HEK293T (cell line): Measurements from ENCODE around the gene SLC1A5.
"Not testable (repeated sequence)": the region's sequence is repeated elsewhere in the genome, so short reads cannot be mapped to it uniquely, and the experiment has no call there.

Experiments used
- CTCF ChIA-PET: fragments of 350-600 bp; formaldehyde crosslinking; extraction: SDS; loops from one replicate; lab custom pipeline; 2021; ENCODE audit warnings: antibody characterized with exemption, inconsistent platforms; lab: Yijun Ruan, JAX
- POLR2A ChIA-PET: fragments of 350-600 bp; formaldehyde crosslinking; extraction: SDS; loops from one replicate; lab custom pipeline; 2020; ENCODE audit warnings: antibody characterized with exemption, inconsistent platforms; lab: Yijun Ruan, JAX
- DNase-seq: peaks from one replicate; pipeline ENCODE4 v3.0.0; 2012; ENCODE audit warnings: mixed read lengths; ENCODE audit errors: extremely low spot score
- ARNT ChIP-seq: fragments of 450-650 bp; IDR thresholded peaks from 2 replicates; pipeline ENCODE4 v1.6.1; 2017; ENCODE audit warnings: mild to moderate bottlenecking
- BHLHE40 ChIP-seq: fragments of 450-650 bp; IDR thresholded peaks from 2 replicates; pipeline ENCODE4 v1.6.1; 2016; ENCODE audit warnings: mild to moderate bottlenecking, moderate library complexity, borderline replicate concordance
- CTBP1 ChIP-seq: fragments of 450-650 bp; IDR thresholded peaks from 2 replicates; pipeline ENCODE4 v1.6.1; 2016; ENCODE audit warnings: borderline replicate concordance
- ELF4 ChIP-seq: fragments of 450-650 bp; IDR thresholded peaks from 2 replicates; pipeline ENCODE4 v1.6.1; 2017; ENCODE audit warnings: antibody characterized with exemption
- FOXA1 ChIP-seq: fragments of 450-650 bp; IDR thresholded peaks from 2 replicates; pipeline ENCODE4 v1.6.1; 2016; ENCODE audit warnings: mild to moderate bottlenecking
- FOXK2 ChIP-seq: fragments of 450-650 bp; IDR thresholded peaks from 2 replicates; pipeline ENCODE4 v1.6.1; 2016; ENCODE audit warnings: mild to moderate bottlenecking
- FOXM1 ChIP-seq: fragments of 450-650 bp; IDR thresholded peaks from 2 replicates; pipeline ENCODE4 v1.6.1; 2017; ENCODE audit warnings: mild to moderate bottlenecking, borderline replicate concordance
- HDGF ChIP-seq: fragments of 450-650 bp; IDR thresholded peaks from 2 replicates; pipeline ENCODE4 v1.6.1; 2017; ENCODE audit warnings: antibody characterized with exemption, borderline replicate concordance
- L3MBTL2 ChIP-seq: fragments of 450-650 bp; conservative IDR thresholded peaks from 2 replicates; pipeline ENCODE4 v1.6.1; 2016; ENCODE audit warnings: mild to moderate bottlenecking
- LEF1 ChIP-seq: fragments of 450-650 bp; IDR thresholded peaks from 2 replicates; pipeline ENCODE4 v1.6.1; 2017; ENCODE audit warnings: mild to moderate bottlenecking, borderline replicate concordance
- NFRKB ChIP-seq: fragments of 450-650 bp; IDR thresholded peaks from 2 replicates; pipeline ENCODE4 v1.6.1; 2016; ENCODE audit warnings: mild to moderate bottlenecking, moderate library complexity
- SP1 ChIP-seq: fragments of 450-650 bp; IDR thresholded peaks from 2 replicates; pipeline ENCODE4 v1.6.1; 2017
- SUZ12 ChIP-seq: fragments of 450-650 bp; IDR thresholded peaks from 2 replicates; pipeline ENCODE4 v1.6.1; 2016; ENCODE audit warnings: mild to moderate bottlenecking
- TARDBP ChIP-seq: fragments of 450-650 bp; IDR thresholded peaks from 2 replicates; pipeline ENCODE4 v1.6.1; 2016
- ZNF384 ChIP-seq: fragments of 450-650 bp; IDR thresholded peaks from 2 replicates; pipeline ENCODE4 v1.6.1; 2016
- TF ChIP-seq, protein P1 (sequence below): fragments of 450-650 bp; IDR thresholded peaks from 2 replicates; pipeline ENCODE4 v1.6.1; 2016

Gene SLC1A5

DNA sequence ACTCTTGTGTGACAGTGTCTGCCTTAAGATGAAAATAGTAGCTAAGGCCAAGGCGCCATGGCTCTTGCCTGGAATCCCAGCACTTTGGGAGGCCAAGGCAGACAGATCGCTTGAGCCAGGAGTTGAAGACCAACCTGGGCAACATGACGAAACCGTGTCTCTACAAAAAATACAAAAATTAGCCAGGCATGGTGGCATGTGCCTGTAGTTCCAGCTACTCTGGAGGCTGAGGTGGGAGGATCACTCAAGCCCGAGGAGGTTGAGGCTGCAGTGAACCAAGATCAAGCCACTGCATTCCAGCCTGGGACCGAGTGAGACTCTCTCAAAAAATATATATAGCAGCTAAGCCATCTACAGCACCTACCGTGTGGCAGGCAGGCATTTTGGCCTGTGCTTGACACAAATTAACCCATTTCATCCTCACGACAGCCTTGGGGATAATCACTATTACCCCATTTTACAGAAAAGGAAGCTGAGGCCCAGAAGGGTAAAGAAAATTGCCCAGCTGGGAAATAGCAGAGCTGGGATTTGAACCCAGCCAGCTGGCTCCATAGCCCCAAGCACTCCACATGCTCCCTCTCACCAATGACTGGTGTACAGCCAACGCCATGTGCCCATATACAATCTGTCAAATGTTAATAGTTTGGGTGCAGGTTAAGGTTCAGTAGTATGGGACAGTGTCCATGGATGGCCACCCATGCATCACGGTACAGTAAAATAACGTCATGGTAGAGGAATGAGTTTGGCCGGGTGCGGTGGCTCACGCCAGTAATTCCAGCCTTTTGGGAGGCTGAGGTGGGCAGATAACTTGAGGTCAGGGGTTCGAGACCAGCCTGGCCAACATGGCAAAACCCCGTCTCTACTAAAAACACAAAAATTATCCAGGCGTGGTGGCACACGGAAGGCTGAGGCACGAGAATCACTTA, 3.1 kb downstream of the SLC1A5 start:
- TF ChIP-seq ELF4: no peak
- no peak for TF ChIP-seq CTBP1
- no peak for TF ChIP-seq BHLHE40
- no peak for TF ChIP-seq SUZ12
- no peak; the same call in 1 of the 2 replicates for TF ChIP-seq L3MBTL2
- TF ChIP-seq SP1: no peak
- TF ChIP-seq FOXK2: no peak
- no peak for TF ChIP-seq FOXA1
- DNase-seq: no peak
- ChIA-PET CTCF (interaction anchor here (0.5 to 1.2 kb wide), 4 partner anchors 18 to 30 kb away, joined by 3 to 5 read pairs (median 4); no protein-coding TSS in a partner anchor), POLR2A (interaction anchor here (0.5 to 4.5 kb wide), 24 partner anchors 7 to 130 kb away, joined by 3 to 35 read pairs (median 3); partner anchors contain the start of gene AP2S1)

DNA sequence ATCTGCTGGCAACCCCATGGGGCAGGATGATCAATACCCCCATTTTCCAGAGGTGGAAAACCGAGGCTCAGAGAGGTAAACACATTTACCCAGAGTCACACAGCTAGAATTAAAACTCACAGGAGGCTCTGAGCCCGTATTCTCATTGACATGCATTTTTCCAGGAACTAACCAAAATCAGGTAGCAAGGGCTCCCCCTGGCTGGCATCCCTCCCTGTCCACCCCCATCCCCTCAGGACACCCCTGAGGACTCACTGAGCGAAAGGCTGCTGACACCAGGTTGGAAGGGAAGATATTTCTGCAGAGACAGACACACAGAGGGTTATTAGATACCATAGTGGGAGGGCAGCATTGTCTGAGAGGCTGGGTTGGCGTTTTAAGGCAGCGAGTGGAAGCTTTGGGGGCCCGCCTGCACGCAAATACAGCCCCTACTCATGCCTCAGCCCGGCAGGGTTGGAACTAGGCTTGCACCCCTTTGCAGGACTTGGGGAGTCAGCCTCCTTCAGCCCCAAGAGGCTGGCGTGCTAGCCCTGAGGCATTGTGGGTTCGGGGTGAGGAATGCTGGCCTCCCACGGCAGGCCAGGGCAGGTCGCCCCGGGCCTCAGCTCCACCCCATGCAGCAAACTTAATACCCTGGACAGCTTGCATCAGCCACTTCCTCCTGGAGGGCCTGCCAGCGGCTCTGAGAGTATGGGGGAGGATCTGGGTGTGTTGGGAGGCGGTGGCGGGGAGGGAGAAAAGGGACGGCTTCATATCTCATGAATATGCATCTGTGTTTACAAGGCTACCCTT, 3.9 kb downstream of the SLC1A5 start:
- ChIA-PET POLR2A (interaction anchor here (0.8 to 3.8 kb wide), 19 partner anchors 12 to 129 kb away, joined by 3 to 20 read pairs (median 3); partner anchors contain the start of gene AP2S1), CTCF (interaction anchor here (0.8 to 1.2 kb wide), 2 partner anchors 18 to 26 kb away, joined by 3 to 5 read pairs; no protein-coding TSS in a partner anchor)
- DNase-seq: peak; percentile 78
- TF ChIP-seq FOXK2 (no peak), LEF1 (no peak), HDGF (peak; percentile 98)
- TF ChIP-seq, protein P1, sequence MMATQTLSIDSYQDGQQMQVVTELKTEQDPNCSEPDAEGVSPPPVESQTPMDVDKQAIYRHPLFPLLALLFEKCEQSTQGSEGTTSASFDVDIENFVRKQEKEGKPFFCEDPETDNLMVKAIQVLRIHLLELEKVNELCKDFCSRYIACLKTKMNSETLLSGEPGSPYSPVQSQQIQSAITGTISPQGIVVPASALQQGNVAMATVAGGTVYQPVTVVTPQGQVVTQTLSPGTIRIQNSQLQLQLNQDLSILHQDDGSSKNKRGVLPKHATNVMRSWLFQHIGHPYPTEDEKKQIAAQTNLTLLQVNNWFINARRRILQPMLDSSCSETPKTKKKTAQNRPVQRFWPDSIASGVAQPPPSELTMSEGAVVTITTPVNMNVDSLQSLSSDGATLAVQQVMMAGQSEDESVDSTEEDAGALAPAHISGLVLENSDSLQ: peak; percentile 16; the same call in 1 of the 2 replicates

DNA sequence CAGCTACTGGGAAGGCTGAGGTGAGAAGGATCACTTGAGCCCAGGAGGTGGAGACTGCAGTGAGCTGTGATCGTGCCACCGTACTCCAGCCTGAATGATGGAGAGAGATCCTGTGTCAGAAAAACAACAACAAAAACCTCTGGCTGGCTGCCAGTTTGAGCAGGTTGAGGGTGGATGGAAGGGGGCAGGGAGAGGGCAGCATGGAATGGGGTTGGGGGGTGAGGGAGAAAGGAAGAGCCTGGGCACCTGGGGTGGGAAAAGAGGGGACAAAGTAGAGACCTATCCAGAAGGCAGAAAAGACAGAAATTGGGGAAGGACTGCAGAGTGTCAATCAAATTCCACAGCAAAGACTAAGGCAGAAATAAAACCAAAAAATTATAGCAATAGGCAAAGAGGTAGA, 4.7 kb downstream of the SLC1A5 start:
- ChIA-PET CTCF (no interaction called here), POLR2A (interaction anchor here (1.5 to 3.8 kb wide), 4 partner anchors 16 to 58 kb away, joined by 3 to 20 read pairs (median 6); no protein-coding TSS in a partner anchor)
- TF ChIP-seq ELF4: no peak
- no peak for TF ChIP-seq NFRKB
- no peak for TF ChIP-seq SUZ12
- TF ChIP-seq, protein P1: peak; percentile 90
- no peak for DNase-seq

DNA sequence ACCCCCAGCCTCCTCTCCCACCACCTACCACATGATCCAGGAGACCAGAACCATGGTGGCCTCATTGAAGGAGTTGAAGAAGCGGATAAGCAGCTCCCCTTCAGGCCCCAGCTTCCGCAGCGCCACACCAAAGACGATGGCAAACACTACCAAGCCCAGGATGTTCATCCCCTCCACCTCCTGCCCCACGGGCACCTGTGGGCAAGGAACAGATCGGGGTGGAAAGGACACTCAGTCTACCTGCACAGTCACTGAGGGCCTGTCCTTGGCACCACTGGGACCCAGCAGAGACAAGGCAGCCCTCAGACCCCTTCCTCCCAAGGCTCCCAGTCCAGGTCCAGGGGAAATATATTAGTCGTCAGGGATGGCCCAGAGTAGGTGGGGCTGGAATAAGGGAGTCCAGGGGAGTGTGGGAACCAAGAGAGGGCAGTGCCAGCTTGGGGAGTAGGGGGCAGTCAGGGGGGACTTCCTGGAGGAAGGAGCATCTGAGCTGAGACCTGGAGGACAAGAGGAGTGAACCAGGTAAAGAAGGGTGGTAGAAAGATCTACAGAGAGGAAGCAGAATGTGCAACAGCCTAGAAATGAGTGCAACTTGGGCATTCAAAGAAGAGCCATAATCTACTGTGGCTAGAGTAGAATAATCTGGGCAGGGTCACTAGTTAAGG, 5.9 kb downstream of the SLC1A5 start:
- POLR2A ChIA-PET: no interaction called here
- TF ChIP-seq HDGF (no peak), NFRKB (no peak), BHLHE40 (no peak), SUZ12 (no peak), ARNT (no peak), ELF4 (no peak), LEF1 (no peak), L3MBTL2 (no peak), FOXK2 (no peak), FOXA1 (no peak), FOXM1 (no peak), TARDBP (no peak), SP1 (no peak), ZNF384 (no peak), CTBP1 (no peak)
- TF ChIP-seq, protein P1: no peak
- no peak for DNase-seq
- CTCF ChIA-PET: no interaction called here

DNA sequence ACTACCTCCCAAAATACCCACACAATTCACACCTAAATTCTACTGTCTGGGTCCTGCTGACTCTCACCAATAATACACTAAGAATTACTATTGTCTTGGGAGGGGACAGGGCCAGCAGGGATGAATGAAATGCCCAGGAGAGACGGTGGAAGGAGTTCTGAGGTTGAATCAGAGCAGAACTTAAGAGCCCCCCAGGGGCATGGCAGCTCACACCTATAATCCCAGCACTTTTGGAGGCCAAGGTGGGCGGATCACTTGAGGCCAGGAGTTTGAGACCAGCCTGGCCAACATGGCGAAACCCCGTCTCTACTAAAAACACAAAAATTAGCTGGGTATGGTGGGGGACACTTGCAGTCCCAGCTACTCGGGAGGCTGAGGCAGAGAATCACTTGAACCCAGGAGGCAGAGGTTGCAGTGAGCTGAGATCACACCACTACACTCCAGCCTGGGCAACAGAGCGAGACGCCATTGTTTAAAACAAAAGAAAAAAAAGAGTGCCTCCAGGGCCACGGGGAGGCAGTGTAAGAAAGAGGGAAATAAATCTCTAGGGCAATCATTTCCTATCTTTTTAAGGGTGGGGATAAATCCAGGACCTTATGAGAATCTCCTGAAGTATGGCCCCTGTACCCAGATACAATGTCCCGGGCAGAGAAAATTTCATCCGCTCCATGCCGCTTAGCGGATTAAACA, 10.3 kb downstream of the SLC1A5 start:
- DNase-seq, CTCF ChIA-PET: not testable (repeated sequence)
- POLR2A ChIA-PET: interaction anchor here (1.0 kb wide), 2 partner anchors 8 to 10 kb away, joined by 4 to 7 read pairs; partner anchors contain the start of gene SLC1A5
